HG02678 (cell line): Measurements from ENCODE around the gene THAP11.
"Not testable (repeated sequence)": the region's sequence is repeated elsewhere in the genome, so short reads cannot be mapped to it uniquely, and the experiment has no call there.

Experiments
- ATAC-seq: cut with Tn5 transposase; IDR thresholded peaks from one replicate; pipeline ENCODE4 v1.9.1; 2021; ENCODE audit warnings: mild to moderate bottlenecking, moderate library complexity; ENCODE audit not compliant: unreplicated experiment

Gene THAP11

DNA sequence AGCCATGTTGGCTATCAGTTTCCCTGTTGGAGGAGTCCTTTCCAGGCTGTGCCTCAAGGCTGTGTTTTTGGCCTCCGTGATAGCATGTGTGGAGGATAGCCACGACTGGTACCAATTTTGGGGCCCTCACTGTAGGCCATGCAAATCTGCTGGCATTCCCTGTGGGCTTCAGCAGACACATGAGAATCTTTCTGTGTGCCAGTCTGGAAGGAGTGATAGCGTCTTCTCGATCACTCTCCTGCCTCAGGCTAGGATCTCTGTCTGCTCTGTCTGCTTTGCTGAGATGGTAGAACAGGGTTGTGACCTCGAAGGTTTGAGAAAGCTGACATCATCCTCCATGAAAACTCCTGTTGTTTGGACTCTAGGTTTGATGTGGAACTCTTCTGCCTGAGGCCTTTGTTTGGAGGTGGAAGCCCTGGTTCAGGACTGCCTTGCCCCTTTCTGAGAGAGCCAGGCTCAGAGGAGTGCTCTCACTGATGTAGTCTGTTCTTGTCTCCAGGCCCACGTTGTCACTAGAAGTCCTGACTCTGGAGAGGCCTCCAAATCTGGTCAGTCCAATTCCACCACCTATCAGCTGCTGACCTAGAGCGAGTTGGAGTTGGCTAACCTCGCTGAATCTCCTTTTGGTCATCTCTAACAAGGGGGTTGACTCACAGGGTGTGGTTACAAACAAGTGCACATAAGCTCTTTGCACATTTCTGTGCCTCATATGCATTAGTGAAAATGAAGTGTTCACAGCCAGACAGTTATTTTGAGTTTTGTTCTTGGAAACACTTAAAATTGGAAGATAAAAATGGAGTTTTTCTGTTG, 18.7 kb downstream of the THAP11 start:
- ATAC-seq, result no peak

DNA sequence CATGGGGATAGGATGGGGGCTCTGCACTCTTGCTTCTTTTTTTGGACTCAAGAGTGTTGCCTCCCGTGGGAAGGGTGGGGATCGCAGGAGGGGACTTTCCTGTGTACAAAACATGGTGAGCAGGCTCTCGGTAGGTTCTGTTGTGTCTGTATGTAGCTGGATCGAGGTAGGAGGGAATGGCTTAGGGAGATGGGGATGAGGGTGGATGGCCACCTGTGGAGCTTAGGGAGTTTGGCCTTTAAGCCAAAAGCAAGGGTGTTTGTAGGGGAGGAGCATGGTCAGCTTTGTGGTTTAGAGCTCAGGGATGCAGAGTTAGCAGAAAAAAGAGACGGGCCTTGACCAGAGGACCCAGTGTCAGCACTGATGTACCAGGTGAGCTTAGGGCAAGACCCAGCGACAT, 19.8 kb downstream of the THAP11 start:
- no peak for ATAC-seq

DNA sequence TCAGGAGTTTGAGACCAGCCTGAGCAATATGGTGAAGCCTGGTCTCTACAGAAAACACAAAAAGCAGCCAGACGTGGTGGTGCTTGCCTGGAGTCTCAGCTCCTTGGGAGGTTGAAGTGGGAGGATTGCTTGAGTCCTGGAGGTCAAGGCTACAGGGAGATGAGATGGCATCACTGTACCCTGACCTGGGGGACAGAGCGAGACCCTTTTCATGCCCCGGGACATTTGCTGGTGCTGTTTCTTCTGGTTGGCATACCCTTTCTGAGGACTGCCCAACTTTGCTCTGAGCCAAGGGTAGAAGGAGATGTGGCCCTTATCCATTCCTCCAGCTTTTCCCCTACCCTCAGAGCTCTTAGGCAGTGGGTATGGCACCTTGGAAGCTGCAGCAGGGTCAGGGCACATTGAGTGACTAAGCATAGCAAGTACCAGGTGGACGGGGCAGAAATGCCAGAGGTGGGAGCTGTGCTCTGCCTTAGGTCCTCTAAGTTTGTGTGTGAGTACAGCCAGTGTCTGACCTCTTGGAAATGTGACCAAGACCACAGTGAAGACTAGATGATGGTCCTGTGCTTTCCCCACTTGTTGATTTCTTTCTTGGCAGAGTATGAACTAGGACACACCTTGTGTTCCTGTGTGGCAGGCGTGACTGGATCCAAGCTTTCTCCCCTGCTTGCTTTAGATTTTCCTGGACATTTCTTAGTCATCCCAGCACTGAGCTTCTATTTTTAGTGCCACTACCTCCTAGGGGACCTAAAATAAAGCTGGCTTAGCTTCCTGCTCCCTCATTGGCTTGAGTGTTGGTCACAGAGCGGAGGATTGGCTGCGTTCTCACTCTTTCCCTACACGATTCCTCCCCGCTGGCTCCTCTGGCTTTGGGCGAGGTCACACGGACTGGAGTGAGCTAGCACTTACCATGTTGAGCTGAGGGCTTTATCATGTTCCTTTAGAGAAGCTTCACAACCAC, 20.8 kb downstream of the THAP11 start:
- no peak for ATAC-seq

- ATAC-seq, result not testable (repeated sequence)
These were observed 21.9 kb downstream of the THAP11 start for GRCh38 chr16:67864044-67864443.

GRCh38 chr16:67864594-67864993, 22.5 kb downstream of the THAP11 start:
- no peak for ATAC-seq

- no peak for ATAC-seq
These were observed 23.2 kb downstream of the THAP11 start for GRCh38 chr16:67865318-67865717.

DNA sequence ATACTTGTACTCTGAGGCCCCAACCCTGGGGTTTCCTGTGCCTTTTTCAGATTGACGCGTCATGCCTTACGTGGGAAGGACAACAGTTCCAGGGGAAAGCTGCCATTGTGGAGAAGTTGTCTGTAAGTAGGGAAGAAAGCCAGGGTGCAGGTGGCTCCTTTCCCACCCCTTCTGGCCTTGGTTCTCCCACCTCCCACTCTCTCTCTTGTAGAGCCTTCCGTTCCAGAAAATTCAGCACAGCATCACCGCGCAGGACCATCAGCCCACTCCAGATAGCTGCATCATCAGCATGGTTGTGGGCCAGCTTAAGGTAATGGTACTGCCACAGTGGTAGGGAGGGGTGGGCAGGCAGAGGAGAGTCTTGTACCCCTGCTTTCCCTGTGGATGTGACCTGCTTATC, 26.2 kb downstream of the THAP11 start:
- ATAC-seq, result no peak

GRCh38 chr16:67869653-67870052, 27.5 kb downstream of the THAP11 start:
- ATAC-seq, result no peak

DNA sequence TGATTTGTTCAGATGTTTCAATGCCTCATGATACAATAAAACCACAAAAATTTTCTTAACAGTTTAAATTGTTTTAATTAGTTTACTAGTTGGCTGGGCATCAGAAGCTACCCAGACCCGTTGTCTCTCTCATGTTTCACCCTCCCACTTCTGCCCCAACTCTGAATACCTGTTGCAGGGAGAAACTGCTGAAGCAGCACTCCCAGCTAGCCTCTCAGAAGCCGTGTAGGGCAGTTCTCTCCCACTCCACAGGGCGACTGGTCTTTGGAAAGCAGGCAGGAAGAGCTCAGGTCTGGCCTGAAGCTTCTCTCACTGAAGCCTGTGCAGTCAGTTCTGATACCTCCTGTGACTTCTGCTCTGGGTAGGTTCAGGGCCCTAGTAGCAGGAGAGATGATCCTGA, 29.1 kb downstream of the THAP11 start:
- ATAC-seq, result no peak

- no peak for ATAC-seq
These were observed 30.1 kb downstream of the THAP11 start for GRCh38 chr16:67872131-67872630.

DNA sequence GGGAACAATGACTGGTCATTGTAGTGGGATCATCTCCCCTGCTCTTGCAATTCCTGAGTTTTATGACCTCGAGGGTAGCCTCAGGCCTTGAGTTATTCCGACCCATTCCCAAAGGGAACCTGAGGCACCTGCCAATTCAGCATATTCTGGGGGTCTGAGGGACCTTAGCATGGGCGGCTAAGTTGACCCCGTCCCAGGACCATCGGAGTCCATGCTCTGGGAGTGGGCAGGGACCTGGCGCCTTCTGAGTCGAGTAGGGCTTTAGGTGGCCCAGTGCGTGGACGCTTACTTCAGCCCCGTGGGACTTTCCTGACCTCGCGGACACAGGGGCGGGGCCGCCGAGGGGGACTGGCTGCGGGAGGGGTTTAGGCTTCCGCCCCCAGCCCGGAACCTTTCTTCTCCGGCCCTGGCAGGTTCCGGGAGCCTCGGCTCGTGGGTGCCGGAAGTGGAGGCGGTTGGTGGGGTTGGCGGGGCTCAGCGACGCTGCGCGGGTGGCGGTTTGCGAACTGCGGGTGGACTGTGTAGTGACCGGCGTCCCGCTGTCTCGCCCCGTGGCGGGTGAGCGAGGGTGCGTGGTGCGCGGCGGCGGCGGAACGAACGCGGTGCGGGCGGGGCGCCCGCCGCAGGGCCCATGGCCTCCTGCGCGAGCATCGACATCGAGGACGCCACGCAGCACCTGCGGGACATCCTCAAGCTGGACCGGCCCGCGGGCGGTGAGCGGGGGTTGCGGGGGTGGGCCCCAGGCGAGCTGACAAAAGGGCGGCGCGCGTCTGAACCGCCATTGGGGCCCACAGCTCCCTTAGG, 30.7 kb downstream of the THAP11 start, which contains the start of gene EDC4:
TSS of gene EDC4 (plus strand) at position 422 of the 804 bp plus-strand sequence. CDS start at position 632, 210 bp downstream.
- ATAC-seq, result peak; percentile 74

DNA sequence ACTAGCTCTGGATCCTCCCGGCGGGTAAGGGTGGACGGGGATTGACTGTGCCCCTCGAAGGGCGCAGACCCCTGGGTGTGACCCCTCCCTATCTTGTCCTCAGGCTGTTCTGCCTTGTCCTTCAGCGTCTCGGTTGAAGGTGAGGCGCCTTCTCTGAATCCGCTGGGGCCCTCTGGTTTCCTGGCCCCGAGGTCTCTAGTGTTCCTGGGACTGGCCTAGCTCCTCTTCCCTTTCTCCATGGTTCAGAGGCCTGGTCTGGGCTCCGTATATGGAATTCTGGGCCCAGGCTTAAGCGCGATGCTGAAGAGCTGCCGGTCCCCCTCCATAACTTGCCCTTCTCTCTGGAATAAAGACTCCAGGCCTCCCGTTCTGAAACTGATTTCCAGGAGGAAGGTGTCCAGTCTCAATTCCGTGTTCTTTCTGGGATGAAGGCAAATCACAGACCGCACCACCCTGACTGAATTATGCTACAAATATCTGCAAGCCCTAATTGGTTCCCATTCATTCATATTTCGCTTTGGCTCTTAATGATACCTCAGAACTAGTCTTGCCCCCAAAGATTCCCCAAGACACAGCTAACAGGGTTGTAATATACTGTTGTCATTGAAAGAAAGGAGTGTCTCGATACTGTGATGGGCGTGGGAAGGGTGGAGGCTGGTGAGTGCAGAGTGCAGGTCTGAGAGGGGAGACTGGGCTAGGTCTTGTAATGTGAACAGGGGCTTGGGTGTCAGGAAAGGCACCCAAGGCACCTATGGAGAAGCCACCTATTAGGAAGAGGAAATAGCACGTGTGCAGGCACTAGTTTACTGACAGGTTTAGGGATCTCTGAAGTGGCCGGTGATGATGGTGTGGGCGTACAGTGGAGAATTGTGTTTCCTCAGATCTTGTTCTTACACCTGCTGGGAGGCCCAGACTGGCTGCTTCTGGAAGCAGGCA, 31.6 kb downstream of the THAP11 start:
- ATAC-seq, result no peak

DNA sequence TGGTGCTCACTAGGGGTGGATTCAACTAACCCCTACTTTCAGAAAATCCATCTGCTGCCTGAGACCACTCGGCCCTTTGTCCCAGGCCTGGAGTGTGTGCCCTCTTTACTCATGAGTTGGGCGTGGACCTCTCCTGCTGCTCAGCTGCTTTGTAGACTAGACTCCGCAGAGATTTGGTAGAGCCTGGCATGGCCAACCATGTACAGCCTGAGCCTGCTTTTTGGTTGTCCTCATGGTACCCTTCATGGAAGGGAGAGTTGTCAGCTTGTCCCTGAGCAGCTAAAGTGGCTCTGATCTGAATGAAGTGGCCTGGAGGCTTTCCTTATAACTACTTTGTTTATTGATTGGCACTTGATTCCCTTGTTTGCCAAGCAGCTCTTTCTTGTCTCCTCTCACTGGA, 32.3 kb downstream of the THAP11 start:
- no peak for ATAC-seq

GRCh38 chr16:67877064-67877463, 34.9 kb downstream of the THAP11 start:
- ATAC-seq, result no peak

DNA sequence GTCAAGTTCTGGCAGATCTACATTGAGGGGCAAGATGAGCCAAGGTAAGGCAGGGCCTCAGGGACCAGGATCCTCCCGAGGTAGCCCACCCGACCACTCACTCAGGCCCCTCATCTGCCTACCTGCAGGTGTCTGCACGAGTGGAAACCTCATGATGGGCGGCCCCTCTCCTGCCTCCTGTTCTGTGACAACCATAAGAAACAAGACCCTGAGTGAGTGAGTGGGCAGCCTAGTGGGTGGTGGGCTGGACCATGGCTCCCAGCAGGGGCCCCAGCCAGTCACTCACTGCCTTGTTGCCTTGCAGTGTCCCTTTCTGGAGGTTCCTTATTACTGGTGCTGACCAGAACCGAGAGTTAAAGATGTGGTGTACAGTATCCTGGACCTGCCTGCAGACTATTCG, 36.1 kb downstream of the THAP11 start:
- ATAC-seq, result no peak

- ATAC-seq, result no peak
These were observed 36.7 kb downstream of the THAP11 start for GRCh38 chr16:67878846-67879245.

- no peak for ATAC-seq
These were observed 37.3 kb downstream of the THAP11 start for GRCh38 chr16:67879462-67879861.

- ATAC-seq, result no peak
These were observed 37.8 kb downstream of the THAP11 start for GRCh38 chr16:67879936-67880335.

- ATAC-seq, result no peak
These were observed 38.5 kb downstream of the THAP11 start for GRCh38 chr16:67880584-67880983.
